ENCODE measurements around the gene CATSPERE.
A peak's percentile ranks its signal among the peaks of the same experiment; 100 is the strongest.

Gene CATSPERE

DNA sequence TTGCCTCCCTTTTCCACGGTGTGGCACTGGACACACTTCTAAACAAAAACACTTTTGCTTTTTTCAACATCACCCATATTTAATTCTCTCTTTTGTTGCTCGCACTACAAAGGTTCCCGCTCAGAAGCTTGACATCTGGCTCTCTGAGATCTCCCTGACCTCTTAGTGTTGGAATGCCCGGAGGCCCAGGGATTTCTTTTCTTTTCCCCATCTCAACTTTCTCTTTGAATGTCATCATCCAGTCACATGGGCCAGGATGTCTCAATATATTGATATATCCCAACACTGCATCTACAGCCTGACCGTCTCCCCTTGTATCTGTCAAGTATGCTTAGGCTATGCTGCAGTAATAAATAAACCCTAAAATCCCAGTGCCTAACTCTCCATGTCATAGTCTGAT is 137.5 kb downstream of the CATSPERE start:
- peaks cover 4% of the 10 kb centered on the region for H3K4me1 ChIP-seq (ENCODE audit: insufficient read depth, low read length, severe bottlenecking)
- no peaks in the 10 kb centered on the region for H3K9me3 ChIP-seq (ENCODE audit: low read length)
- no peaks in the 10 kb centered on the region for H3K79me2 ChIP-seq (ENCODE audit: insufficient read depth, low read length)
- H3F3A ChIP-seq (ENCODE audit: insufficient read depth, low read length), result no peaks in the 10 kb centered on the region
- H3K4me2 ChIP-seq (ENCODE audit: low read length), result no peak overlapping the region
- no peak overlapping the region for H3K27ac ChIP-seq (ENCODE audit: low read depth, low read length, poor library complexity, severe bottlenecking)
- H3K4me3 ChIP-seq (ENCODE audit: low read depth, low read length, poor library complexity, severe bottlenecking), result no peak overlapping the region
- no peak overlapping the region for H2AFZ ChIP-seq (ENCODE audit: low read length)
- no peaks in the 10 kb centered on the region for H4K20me1 ChIP-seq (ENCODE audit: insufficient read depth, low read length)
- no peaks in the 10 kb centered on the region for H3K36me3 ChIP-seq (ENCODE audit: insufficient read depth, low read length)
- H3K9ac ChIP-seq (ENCODE audit: low read length), result no peak overlapping the region
- no peak for TF ChIP-seq EZH2 (IDR thresholded peaks at IDR 0.05; ENCODE audit: borderline replicate concordance, low read length)
- TF ChIP-seq, protein P1, sequence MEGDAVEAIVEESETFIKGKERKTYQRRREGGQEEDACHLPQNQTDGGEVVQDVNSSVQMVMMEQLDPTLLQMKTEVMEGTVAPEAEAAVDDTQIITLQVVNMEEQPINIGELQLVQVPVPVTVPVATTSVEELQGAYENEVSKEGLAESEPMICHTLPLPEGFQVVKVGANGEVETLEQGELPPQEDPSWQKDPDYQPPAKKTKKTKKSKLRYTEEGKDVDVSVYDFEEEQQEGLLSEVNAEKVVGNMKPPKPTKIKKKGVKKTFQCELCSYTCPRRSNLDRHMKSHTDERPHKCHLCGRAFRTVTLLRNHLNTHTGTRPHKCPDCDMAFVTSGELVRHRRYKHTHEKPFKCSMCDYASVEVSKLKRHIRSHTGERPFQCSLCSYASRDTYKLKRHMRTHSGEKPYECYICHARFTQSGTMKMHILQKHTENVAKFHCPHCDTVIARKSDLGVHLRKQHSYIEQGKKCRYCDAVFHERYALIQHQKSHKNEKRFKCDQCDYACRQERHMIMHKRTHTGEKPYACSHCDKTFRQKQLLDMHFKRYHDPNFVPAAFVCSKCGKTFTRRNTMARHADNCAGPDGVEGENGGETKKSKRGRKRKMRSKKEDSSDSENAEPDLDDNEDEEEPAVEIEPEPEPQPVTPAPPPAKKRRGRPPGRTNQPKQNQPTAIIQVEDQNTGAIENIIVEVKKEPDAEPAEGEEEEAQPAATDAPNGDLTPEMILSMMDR (IDR thresholded peaks at IDR 0.05; ENCODE audit: low read length), result no peak
- H3K9me2 ChIP-seq (ENCODE audit: low read depth, low read length), result no peaks in the 10 kb centered on the region
- no peaks in the 10 kb centered on the region for H3K27me3 ChIP-seq (ENCODE audit: insufficient read depth, low read length)

DNA sequence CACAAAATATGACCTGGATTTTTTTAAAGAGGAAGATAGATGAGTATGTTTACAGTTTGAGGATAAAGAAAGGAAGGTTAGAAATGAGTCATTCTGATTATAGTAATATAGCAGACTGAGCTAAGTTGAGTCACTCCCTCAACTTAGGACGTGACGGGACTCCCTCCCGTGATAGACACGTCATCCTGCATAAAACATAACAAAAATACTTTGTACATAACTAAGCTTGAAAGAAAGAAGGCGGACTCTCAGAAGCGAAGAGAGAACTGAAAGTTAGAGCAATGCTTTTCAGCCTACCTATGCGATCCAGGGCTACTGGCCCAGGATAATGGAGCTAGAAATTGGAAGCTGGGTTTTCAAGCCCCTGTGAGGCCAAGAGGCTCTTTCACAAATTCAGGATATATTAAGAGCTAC is 138.9 kb downstream of the CATSPERE start:
- no peaks in the 10 kb centered on the region for H3F3A ChIP-seq (ENCODE audit: insufficient read depth, low read length)
- H3K27me3 ChIP-seq (ENCODE audit: insufficient read depth, low read length), result no peaks in the 10 kb centered on the region; the same call in 1 of the 2 replicates
- no peaks in the 10 kb centered on the region for H3K9me3 ChIP-seq (ENCODE audit: low read length)
- no peak for TF ChIP-seq EZH2 (IDR thresholded peaks at IDR 0.05; ENCODE audit: borderline replicate concordance, low read length)
- TF ChIP-seq, protein P1 (IDR thresholded peaks at IDR 0.05; ENCODE audit: low read length), result no peak
- no peak overlapping the region for H3K9ac ChIP-seq (ENCODE audit: low read length)
- H3K9me2 ChIP-seq (ENCODE audit: low read depth, low read length), result no peaks in the 10 kb centered on the region
- H3K4me1 ChIP-seq (ENCODE audit: insufficient read depth, low read length, severe bottlenecking), result peaks cover 4% of the 10 kb centered on the region
- H2AFZ ChIP-seq (ENCODE audit: low read length), result no peak overlapping the region
- H3K4me2 ChIP-seq (ENCODE audit: low read length), result peak overlapping the region; percentile 23; the same call in 1 of the 2 replicates
- no peaks in the 10 kb centered on the region for H3K36me3 ChIP-seq (ENCODE audit: insufficient read depth, low read length)
- no peaks in the 10 kb centered on the region for H3K79me2 ChIP-seq (ENCODE audit: insufficient read depth, low read length)
- no peak overlapping the region for H3K27ac ChIP-seq (ENCODE audit: low read depth, low read length, poor library complexity, severe bottlenecking)
- no peak overlapping the region for H3K4me3 ChIP-seq (ENCODE audit: low read depth, low read length, poor library complexity, severe bottlenecking)
- no peaks in the 10 kb centered on the region for H4K20me1 ChIP-seq (ENCODE audit: insufficient read depth, low read length)

DNA sequence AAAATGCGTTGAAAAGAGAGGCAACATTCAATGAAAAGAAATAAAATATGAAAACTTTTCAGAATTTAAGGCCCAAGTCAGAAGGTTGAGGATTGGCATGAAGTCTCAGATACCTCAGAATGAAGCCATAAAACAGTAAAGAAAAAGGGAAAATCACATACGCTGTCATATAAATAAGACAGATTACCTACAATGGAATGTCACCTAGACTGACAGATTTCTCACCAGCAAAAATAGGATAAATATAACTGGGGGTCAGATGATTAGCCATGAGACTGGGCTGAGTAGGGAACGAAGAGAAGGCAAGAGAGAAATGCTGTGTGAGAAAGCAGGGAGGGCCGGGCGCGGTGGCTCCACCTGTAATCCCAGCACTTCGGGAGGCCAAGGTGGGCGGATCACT is 140.3 kb downstream of the CATSPERE start:
- Histone ChIP-seq H3K27ac (ENCODE audit: low read depth, low read length, poor library complexity, severe bottlenecking) (no peak overlapping the region), H3K4me3 (ENCODE audit: low read depth, low read length, poor library complexity, severe bottlenecking) (no peak overlapping the region), H3F3A (ENCODE audit: insufficient read depth, low read length) (no peaks in the 10 kb centered on the region), H3K36me3 (ENCODE audit: insufficient read depth, low read length) (no peaks in the 10 kb centered on the region), H3K4me1 (ENCODE audit: insufficient read depth, low read length, severe bottlenecking) (peaks cover 4% of the 10 kb centered on the region), H3K27me3 (ENCODE audit: insufficient read depth, low read length) (no peaks in the 10 kb centered on the region; the same call in 1 of the 2 replicates), H3K4me2 (ENCODE audit: low read length) (no peak overlapping the region), H2AFZ (ENCODE audit: low read length) (no peak overlapping the region), H3K9ac (ENCODE audit: low read length) (no peak overlapping the region), H3K9me2 (ENCODE audit: low read depth, low read length) (no peaks in the 10 kb centered on the region), H3K9me3 (ENCODE audit: low read length) (no peaks in the 10 kb centered on the region), H3K79me2 (ENCODE audit: insufficient read depth, low read length) (no peaks in the 10 kb centered on the region), H4K20me1 (ENCODE audit: insufficient read depth, low read length) (no peaks in the 10 kb centered on the region)
- no peak for TF ChIP-seq EZH2 (IDR thresholded peaks at IDR 0.05; ENCODE audit: borderline replicate concordance, low read length)
- TF ChIP-seq, protein P1 (IDR thresholded peaks at IDR 0.05; ENCODE audit: low read length), result no peak

Measured in OCI-LY1 (cell line).